GM19099 (cell line): Measurements from ENCODE around the gene ADIRF.
A peak's percentile ranks its signal among the peaks of the same experiment; 100 is the strongest.

Source experiments
- POLR2A ChIP-seq: IDR thresholded peaks from 3 replicates; pipeline ENCODE4 v1.6.1; 2011; ENCODE audit warnings: low read depth; ENCODE audit not compliant: insufficient read length; ENCODE audit errors: extremely low read depth

Gene ADIRF

DNA sequence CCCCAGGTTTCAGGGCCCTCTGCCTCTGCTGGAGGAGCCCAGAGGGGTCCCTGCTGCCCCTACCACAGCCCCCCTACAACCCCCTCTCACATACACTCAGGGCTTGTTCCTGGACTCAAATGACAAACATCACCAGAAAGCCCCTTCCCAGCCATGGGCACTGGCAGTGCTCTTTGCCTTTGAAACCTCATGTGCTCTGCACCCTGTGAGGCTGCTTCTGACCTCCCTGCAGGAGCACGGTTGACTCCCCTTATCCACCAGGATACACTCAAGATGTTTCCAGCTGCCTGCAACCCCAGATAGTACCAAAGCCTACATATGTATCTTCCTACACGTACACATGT is 3.5 kb upstream of the ADIRF start:
- no peak for TF ChIP-seq POLR2A

DNA sequence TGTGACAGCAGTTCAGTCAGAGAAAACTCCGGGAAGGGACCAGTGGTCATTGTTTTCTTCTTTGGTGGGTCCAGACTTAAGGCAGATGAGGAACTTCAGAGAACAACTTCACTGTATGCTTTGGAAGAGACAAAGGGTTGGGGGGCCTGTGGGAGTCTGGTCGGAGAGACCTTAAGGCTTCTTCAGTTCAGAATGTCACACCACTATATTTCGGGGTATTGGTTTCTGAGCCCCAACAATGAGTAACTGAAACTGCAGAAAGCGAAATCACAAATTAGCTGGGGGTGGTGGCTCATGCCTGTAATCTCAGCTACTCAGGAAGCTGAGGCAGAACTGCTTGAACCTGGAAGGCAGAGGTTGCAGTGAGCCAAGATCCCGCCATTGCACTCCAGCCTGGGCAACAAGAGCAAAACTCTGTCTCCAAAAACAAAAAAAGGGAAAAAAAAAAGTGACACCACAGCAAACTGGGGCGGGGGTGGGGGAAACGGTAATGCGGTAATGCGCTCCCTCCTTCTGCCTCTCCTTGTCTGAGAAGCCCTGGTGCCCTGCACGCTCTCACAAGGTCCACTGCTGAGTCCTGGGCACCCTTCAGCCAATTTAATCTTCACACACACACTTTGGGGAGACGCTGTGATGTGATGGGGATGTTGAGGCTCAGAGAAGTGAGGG is 2.2 kb upstream of the ADIRF start:
- TF ChIP-seq POLR2A, result peak; percentile 55

DNA sequence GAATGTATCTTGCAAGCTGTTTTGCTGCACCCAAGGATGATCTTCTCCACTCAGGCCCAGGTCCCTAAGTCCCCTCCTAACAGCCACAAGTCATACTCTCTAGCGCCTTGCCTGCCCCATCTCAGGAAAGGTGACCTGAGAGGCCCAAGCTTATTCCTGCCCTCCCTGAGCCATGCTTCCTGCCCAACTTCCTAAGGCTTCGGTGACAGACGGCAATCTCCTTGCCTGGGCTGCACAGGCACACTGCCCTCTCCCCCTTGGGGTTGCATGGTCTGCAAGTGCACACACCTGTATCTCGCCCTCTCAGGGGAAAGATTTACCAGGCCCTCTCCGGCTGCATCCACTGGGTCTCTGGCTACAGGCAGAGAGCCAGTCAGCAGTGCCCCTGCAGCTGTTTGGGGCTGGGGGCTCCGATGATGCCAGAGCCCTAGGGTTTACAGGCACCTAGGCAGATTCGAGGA is 771 bp upstream of the ADIRF start:
- no peak for TF ChIP-seq POLR2A

DNA sequence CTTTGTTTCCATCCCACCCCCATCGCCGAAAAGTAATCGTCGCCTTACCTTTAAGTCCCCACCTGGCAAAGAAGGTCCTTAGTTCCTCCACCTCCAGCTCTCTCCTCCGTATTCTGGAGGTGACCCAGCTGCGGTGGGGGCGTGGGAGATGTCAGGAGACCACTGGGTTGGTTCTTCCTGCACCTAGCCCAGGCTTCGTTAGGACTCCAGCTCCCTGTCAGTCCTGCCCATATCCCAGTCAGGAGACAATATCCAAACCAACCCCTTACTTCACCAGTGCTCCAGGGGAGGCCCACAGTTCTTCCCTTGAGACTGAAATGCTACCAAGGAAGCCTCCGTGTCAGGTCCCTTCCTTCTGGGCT is 693 bp downstream of the ADIRF start:
- TF ChIP-seq POLR2A, result no peak

DNA sequence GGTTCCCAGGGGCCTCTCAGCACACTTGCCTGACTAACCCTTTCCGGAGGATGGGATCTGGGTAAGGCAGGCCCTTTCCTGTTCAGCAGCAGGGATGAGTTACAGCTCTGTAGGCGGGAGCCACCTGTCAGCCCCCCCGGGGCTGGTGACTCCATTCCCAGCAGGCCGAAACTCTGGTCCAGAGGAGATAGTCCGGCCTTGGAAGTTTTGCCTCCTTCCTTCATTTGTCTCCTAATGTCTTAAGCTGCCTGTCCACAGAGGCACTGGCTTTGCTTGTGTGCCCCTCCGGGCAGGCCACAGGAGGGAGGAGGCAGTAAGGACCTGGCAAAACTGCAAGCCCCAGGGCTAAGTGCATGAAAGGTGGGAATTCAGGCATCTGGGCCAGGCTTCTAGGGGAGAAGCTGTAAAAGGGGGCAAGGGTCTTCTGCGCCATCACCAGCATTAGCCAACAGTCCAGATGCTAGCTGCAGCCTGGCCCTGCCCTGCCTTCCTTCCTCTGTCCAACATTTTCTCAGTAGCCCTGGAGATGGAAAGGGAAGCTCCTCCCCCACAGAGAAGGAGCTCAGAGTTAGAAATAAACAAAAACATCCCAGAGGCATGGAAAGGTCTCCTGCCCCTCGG is 1.2 kb downstream of the ADIRF start:
- TF ChIP-seq POLR2A, result no peak

DNA sequence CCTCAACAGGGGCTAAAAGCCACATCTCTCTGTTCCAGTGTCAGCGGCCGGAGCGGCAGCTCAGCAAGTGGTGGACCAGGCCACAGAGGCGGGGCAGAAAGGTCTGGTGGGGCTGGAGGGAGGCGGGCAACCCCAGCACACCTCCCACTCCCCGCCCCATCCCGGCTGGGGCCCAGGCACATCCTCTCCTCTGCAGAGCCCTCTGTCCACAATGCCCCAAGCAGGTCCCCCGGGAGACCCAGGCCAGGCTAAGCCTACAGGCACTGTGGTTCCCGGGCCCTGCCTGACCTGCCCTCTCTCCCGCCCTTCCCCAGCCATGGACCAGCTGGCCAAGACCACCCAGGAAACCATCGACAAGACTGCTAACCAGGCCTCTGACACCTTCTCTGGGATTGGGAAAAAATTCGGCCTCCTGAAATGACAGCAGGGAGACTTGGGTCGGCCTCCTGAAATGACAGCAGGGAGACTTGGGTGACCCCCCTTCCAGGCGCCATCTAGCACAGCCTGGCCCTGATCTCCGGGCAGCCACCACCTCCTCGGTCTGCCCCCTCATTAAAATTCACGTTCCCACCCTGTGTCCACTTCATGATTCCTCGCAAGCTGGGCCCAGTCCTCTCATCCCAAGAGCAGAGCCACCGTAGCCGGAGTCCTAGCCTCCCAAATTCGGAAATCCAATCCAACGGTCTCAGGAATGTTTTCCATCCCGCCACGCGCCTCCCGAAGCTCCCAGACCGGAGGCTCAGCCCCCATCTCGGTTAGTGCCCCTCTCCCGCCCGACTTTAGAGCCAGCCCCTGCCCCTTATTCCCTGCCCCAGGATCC is 2.1 kb downstream of the ADIRF start:
- TF ChIP-seq POLR2A, result no peak

DNA sequence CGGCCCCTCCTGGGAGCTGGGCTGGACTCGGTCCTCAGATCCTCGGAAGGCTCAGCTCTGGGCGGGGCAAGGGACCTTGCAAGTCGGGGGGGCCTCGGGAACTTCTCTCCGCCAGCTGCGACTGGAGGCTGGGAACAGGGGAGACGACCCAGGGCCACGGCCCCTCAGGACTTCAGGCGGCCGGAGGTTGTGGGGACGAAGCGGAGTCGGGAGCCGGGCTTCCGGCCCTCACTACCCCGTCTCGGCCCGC is 2.6 kb downstream of the ADIRF start:
- TF ChIP-seq POLR2A, result peak; percentile 93

DNA sequence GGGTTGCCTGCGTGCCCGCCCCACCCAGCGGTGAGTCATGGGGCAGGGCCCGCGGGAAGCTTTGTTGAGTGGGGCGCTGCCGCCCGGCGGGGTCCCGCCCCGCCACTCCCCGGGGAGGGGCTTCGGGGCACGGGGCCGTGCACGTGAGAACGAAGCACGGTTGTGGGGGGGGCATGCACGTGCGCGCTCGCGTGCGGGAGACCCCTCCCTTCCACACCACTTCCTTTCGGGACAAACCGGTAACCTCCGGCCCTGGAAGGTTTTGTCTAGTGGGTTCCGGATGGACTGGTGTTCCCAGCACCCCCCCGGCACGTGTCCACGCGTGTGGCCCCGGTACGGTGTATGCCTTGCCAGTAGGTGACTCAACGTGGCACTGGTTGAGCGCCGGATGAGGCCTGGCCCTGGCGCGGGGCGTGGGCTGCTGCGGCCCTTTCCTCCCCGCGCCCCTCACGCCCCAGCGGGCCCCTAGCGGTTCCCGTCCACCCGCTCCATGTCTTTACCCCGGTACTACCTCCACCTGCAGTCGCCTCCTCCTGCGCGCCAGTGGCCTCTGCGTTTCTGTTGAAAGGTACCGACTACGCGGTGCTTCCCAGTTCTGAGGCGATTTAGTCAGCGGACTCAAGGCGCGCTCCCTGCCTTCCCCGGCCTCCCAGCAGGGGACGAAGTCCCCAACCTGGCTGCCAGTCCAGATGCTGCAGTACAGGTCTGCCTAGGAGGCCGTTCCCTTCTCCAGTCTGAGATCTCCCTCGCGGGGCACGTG is 3.1 kb downstream of the ADIRF start:
- TF ChIP-seq POLR2A, result peak; percentile 80

DNA sequence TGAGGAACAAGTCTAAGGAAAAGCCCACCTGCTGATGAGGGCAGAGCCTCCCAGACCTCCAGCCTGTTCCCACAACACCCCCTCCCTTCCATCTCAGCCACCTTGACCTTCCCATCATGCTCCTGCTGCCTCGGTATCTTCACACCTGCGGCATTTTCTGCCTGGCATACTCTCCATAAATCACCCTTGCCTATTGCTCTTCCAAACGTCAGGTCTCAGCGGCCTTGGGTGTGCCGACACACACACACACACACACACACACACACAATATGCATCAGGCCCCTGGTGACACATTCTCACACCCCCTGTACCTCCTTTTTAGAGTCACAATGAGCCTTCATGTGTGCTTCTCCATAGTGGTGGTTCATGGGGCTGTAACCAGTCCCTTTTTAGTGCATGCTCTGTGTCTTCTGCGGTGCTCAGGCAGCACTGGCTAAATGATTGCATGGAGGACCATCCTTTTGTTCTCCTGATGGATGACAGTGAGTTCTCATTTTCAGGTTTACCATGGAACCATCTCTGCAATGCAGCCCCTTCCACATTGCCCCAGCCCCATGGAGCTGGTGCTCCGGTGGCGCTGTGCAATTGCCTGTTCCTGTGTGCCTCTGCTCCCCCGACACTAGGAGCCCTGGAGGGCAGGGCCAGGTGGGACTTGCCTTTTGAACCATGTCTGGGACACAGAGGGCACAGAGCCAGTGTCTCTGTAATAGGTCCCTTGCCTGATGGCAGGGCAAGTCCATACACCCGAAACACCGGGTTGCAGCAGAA is 4.5 kb downstream of the ADIRF start:
- no peak for TF ChIP-seq POLR2A

DNA sequence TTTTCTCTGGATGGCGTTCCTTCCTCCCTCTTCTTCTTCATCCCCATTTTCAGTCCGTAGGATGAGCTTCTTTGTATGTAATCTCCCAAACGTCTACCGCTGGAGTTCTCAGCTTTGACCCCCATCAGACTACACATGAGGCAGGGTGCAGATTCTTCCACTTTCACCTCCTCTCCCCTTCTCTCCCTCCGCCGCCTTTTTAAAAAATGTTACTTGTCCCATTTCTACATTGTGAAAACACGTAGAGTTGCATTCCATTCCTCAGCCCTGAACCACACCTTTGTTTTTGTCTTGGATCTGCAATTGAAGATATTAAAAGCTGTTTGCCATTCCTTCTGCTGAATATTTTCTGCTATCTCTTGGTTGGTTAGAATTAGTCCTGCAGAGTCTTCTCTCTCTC is 6.2 kb downstream of the ADIRF start:
- no peak for TF ChIP-seq POLR2A

DNA sequence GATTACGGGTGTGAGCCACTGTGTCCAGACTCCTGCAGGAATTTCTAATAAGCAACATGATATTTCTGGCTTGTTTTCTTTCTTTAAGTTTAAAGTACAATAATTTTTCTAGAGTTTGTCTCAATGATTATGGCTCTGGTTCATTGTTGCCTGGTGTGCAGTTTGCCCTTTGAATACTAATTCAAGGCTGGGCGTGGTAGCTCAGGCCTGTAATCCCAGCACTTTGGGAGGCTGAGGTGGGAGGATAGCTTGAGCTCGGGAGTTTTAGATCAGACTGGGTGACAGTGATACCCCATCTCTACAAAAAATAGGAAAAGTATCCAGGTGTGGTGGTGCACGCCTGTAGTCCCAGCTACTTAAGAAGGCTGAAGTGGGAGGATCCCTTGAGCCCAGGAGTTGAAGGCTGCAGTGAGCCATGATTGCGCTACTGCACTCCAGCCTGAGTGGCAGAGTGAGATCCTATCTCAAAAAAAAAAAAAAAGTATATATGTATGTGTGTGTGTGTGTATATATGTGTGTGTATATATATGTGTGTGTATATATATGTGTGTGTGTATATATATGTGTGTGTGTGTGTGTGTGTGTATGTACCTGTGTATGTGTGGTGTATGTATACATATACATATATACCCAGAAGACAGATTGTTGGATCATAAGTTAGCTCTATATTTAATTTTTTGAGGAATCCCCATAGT is 8.2 kb downstream of the ADIRF start:
- no peak for TF ChIP-seq POLR2A

DNA sequence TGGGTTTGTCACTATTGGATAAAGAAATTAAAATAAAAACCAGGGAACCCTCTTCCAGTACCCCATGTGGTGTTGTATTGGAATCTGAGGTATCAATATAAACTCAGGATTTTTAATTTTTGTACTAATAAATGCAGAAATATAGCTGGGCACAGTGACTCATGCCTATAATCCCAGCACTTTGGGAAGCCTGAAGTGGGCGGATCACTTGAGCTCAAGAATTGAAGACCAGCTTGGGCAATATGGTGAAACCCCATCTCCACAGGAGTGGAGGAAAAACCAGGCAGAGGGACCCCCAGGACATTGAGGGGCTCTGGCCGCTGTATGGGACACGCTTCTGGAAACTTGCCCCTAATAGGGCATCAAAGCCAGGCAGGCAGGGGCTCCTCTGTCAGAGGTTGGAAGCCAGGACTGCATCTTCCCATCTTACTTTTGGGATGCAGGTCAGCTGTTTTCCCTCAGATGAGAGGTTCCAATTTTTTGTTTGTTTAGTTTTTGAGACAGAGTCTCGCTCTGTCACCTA is 11.1 kb downstream of the ADIRF start:
- no peak for TF ChIP-seq POLR2A

DNA sequence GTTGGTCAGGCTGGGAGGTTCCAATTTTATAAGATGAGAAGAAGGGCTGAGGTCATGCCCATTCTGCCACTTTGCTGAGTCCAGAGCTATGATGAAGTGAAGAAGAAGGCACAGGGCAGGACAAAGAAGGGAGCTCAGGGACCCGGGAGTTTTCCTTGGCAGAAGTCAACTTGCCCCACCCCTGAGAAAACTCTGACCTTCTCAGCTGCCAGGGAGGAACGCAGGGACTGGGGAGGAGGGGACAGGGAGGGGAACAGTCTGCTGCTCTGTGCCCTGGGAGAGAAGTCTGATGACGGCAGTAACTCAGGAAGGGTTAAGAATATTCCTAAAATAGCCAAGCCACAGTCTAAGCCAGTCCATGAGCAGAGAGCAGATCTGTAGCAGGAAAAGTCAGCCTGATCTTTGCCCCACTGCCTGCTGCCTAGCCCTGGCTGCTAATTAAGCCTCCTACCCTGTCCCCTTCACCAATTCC is 11.7 kb downstream of the ADIRF start:
- no peak for TF ChIP-seq POLR2A

DNA sequence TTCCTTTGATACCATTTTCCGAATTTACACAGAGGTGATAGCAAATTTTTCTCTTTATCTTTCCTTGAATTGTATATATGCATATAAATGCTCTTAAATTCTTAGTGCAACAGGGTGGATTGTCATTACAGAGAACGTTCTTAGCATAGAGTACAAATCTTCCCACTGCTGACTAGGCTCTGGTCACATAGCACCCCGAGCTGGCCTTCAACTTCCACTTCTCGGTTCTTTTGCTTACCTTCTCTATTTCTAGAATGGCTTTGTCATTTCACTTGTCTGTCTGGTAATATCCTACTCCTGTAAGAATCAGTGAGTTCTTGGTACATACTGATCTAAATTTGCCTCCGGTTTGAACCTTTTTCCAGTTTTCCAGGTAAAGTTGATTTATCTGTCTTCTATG is 13.4 kb downstream of the ADIRF start:
- TF ChIP-seq POLR2A, result no peak
